Stimulated activated CD4-positive, alpha-beta T cell treated with anti-CD3 and anti-CD28 coated beads, TNF-alpha, amount 100 ng/mL, for 48 hours (primary cell): ENCODE results near the gene HPS5.

ENCODE experiments used
- DNase-seq, 3 donors: peaks; one replicate each; pipeline ENCODE4 v3.0.0-alpha.2; 2020; ENCODE audit warnings: low read depth in 3 of 3

HPS5 gene

GRCh38 chr11:18236664-18237356, 85.1 kb downstream of the HPS5 start, which contains the start of gene SAA4:
Gene SAA4, minus strand, starts transcription at chr11:18236802. Its CDS starts 876 bp downstream, at chr11:18235926.
- no peak for DNase-seq

- DNase-seq = no peak
Observed at GRCh38 chr11:18235394-18236334, 86.3 kb downstream of the HPS5 start.

- no peak for DNase-seq
Observed at GRCh38 chr11:18233912-18234311, 88.0 kb downstream of the HPS5 start.

GRCh38 chr11:18230859-18231258, 91.1 kb downstream of the HPS5 start:
- no peak for DNase-seq

DNA sequence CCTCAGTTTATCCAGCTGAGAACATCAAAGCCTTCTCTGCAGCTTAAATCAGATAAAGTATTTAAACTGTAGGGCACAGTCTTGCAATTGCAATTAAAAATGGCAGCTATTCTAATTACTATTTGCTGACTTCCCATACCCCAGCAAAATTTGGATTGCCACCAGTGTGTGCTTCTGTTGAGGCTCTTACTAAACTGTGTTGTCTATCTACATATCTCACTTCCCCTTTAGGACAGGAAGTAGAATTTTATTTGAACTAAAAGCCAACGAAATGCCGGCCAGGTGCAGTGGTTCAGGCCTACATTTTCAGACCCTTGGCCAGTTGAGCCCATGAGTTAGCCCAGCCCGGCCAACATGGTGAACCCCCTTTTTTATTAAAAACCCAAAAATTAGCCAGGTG, 92.4 kb downstream of the HPS5 start:
- DNase-seq = no peak
